ENCODE results near the gene TRABD. TPM values are rescaled to one million over a fixed set of nuclear protein-coding genes. Genes with fewer than 3 reads are reported as not detected.

Gene TRABD
- total RNA-seq, 4 donors from 2014 or later: 39.3 to 55.1 (median 45.8) TPM

GRCh38 chr22:50178871-50179869, 6.5 kb upstream of the TRABD start:
- no peak for DNase-seq
- Histone ChIP-seq H3K4me3 (no peak overlapping the region), H3K4me1 (peaks cover 12 to 22% (median 13%) of the 10 kb centered on the region in 3 donors), H3K27ac (no peak overlapping the region), H3K9me3 (no peaks in the 10 kb centered on the region), H3K36me3 (no peaks in the 10 kb centered on the region), H3K27me3 (peaks cover 0 to 41% (median 0%) of the 10 kb centered on the region in 4 donors)
- TF ChIP-seq CTCF (IDR thresholded peaks at IDR 0.05) (no peak), POLR2A (IDR thresholded peaks at IDR 0.05) (no peak)
- WGBS, 2 donors: 69 to 93% methylated on average over 8 to 15 of the region's 64 CpGs
- intact Hi-C loops (cut with DNase I): no loop called here

GRCh38 chr22:50179937-50180726, 5.6 kb upstream of the TRABD start:
- no peaks in the 10 kb centered on the region for H3K9me3 ChIP-seq
- H3K36me3 ChIP-seq: no peaks in the 10 kb centered on the region
- H3K4me3 ChIP-seq: no peak overlapping the region
- TF ChIP-seq CTCF (IDR thresholded peaks at IDR 0.05) (no peak), POLR2A (IDR thresholded peaks at IDR 0.05) (no peak)
- 55 to 75% methylated on average over 20 to 38 of the region's 39 CpGs for WGBS, 2 donors
- DNase-seq: no peak
- peaks cover 19 to 32% (median 22%) of the 10 kb centered on the region in 3 donors for H3K4me1 ChIP-seq
- intact Hi-C loops (cut with DNase I): no loop called here
- H3K27ac ChIP-seq: no peak overlapping the region
- H3K27me3 ChIP-seq: peaks cover 0 to 35% (median 0%) of the 10 kb centered on the region in 4 donors

GRCh38 chr22:50180727-50181521, 4.8 kb upstream of the TRABD start:
- Histone ChIP-seq H3K4me1 (peaks cover 22 to 36% (median 26%) of the 10 kb centered on the region in 3 donors), H3K4me3 (no peak overlapping the region), H3K36me3 (no peaks in the 10 kb centered on the region), H3K9me3 (no peaks in the 10 kb centered on the region), H3K27ac (no peak overlapping the region), H3K27me3 (peaks cover 0 to 35% (median 0%) of the 10 kb centered on the region in 4 donors)
- WGBS, 2 donors: 88 to 91% methylated on average over 12 of the region's 27 CpGs
- intact Hi-C loops (cut with DNase I): no loop called here
- TF ChIP-seq POLR2A (IDR thresholded peaks at IDR 0.05) (no peak), CTCF (IDR thresholded peaks at IDR 0.05) (no peak)
- no peak for DNase-seq

DNA sequence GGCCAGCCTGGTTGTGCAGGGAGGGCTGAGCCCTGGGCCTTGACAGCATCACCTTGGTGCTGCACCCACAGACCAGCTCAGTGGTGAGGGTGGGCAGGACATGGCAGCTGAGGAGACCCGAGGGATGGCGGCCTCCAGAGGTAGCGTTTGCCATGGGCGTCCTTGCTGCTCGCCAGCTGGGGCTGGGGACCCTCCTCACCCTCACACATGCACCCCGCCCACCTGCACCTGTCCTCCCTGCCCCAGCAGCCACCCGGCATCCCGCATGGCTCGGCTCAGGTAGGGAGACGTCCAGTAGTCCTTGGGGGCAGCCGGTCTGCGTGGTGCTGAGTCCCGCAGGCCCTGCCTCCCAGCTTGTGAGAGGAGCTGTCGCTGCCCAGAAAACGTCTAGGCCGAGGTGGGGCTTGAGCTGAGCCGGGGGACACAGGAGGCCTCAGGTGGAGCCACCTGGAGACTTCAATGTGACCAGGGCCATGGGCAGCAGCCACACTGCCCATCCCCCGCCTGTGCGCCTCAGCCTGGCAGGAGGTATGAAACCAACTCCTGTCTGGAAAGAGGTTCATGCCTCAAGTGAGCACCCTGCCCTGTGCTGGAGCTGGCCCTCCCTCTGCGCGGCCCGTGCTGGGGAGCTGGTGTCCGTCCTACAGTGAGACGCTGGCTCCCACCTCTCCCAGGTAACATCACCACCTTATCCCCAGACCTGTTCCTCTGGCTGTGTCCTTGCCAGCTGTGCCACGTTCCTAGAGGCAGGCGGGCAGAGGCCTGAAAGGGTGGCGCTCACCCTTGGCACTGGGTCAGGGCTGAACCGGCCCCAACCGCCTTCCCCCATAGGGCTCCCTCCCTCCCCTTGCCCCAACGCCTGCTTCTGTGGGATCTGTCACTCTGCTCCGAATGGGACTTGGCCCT, 3.3 kb upstream of the TRABD start:
- no peak for DNase-seq
- no peak for TF ChIP-seq CTCF (IDR thresholded peaks at IDR 0.05)
- TF ChIP-seq POLR2A (IDR thresholded peaks at IDR 0.05): no peak
- 41 to 80% methylated on average over 1 to 7 of the region's 31 CpGs for WGBS, 2 donors
- no peak overlapping the region for H3K4me3 ChIP-seq
- peak overlapping the region in 2 of 4 donors; percentile 25 to 48 for H3K27ac ChIP-seq
- no peaks in the 10 kb centered on the region for H3K9me3 ChIP-seq
- peaks cover 0 to 22% (median 0%) of the 10 kb centered on the region in 4 donors for H3K27me3 ChIP-seq
- no peaks in the 10 kb centered on the region for H3K36me3 ChIP-seq
- intact Hi-C loops (cut with DNase I): no loop called here
- peaks cover 31 to 49% (median 38%) of the 10 kb centered on the region in 3 donors for H3K4me1 ChIP-seq

All from esophagus squamous epithelium (tissue), 5 donors.